Panc1 (cell line): ENCODE data around the gene AKT3.

Experiments used
- SIN3A ChIP-seq: IDR thresholded peaks from 2 replicates; pipeline ENCODE4 v1.6.1; 2012; ENCODE audit warnings: low read depth, mild to moderate bottlenecking, low read length, moderate library complexity, borderline replicate concordance; ENCODE audit not compliant: insufficient read depth
- TF ChIP-seq, protein P1 (sequence below): fragments of 450-650 bp; IDR thresholded peaks from 2 replicates; pipeline ENCODE4 v1.5.1; 2017; ENCODE audit warnings: mild to moderate bottlenecking

DNA sequence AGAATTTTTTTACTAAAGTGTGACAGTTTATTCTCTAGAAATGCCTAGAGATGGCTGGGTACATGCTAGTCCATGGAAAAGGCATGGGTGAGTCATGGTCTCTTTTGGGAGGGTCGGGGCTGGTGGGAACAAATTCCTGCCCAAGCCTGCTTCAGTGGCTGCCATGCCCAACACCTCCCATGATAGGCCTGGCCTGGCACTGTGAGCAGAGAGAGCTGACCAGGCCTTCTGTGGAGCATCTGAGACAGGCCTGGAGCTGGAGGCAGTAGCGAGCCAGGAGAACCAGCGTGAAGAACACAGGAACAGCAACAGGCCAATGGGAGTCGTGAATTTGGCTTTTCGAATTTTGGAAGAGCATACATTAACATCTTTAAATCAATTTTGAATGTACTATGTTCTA lies 385.0 kb downstream of the AKT3 start:
- no peak for TF ChIP-seq SIN3A
- TF ChIP-seq, protein P1, sequence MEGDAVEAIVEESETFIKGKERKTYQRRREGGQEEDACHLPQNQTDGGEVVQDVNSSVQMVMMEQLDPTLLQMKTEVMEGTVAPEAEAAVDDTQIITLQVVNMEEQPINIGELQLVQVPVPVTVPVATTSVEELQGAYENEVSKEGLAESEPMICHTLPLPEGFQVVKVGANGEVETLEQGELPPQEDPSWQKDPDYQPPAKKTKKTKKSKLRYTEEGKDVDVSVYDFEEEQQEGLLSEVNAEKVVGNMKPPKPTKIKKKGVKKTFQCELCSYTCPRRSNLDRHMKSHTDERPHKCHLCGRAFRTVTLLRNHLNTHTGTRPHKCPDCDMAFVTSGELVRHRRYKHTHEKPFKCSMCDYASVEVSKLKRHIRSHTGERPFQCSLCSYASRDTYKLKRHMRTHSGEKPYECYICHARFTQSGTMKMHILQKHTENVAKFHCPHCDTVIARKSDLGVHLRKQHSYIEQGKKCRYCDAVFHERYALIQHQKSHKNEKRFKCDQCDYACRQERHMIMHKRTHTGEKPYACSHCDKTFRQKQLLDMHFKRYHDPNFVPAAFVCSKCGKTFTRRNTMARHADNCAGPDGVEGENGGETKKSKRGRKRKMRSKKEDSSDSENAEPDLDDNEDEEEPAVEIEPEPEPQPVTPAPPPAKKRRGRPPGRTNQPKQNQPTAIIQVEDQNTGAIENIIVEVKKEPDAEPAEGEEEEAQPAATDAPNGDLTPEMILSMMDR, result no peak
